PC-9 (cell line): ENCODE results near the gene OBSL1. TPM values are rescaled to one million over a fixed set of nuclear protein-coding genes. Genes with fewer than 3 reads are reported as not detected.

Experiments used
- BruUV-seq: library from RNA; stranded (reverse); fragments of 400-500 nt; replicated peaks from 2 replicates; lab custom pipeline; 2021; lab: Mats Ljungman, UMichigan
- CTCF ChIA-PET: fragments of 300-600 bp; sonication (Branson Sonifier 250); formaldehyde crosslinking; loops from one replicate; lab custom pipeline; 2022; ENCODE audit warnings: antibody characterized with exemption; lab: Charles Lee
- POLR2A ChIA-PET: fragments of 300-600 bp; sonication (Branson Sonifier 250); formaldehyde crosslinking; loops from one replicate; lab custom pipeline; 2022; ENCODE audit warnings: antibody characterized with exemption; ENCODE audit not compliant: unreplicated experiment; lab: Charles Lee
- DNase-seq, 2 experiments: peaks; one replicate each; pipeline versions ENCODE4 v3.0.0 to v3.0.0-alpha.2; 2015 to 2022; ENCODE audit warnings: mixed read lengths in 1 of 2
- H2AFZ ChIP-seq: fragments of 200-600 bp; sonication (generic); 2 replicates; pipeline ENCODE4 v1.8.1; 2017; ENCODE audit warnings: antibody characterized with exemption
- H3F3A ChIP-seq: fragments of 200-600 bp; sonication (generic); 2 replicates; pipeline ENCODE4 v1.8.1; 2017; ENCODE audit warnings: antibody characterized with exemption, mild to moderate bottlenecking, low read depth; ENCODE audit not compliant: insufficient read depth
- H3K27ac ChIP-seq: fragments of 200-600 bp; sonication (generic); 2 replicates; pipeline ENCODE4 v1.6.1; 2016; ENCODE audit warnings: mixed run types
- H3K27me3 ChIP-seq: fragments of 200-600 bp; sonication (generic); 2 replicates; pipeline ENCODE4 v1.6.1; 2016; ENCODE audit warnings: low read depth, mixed run types; ENCODE audit not compliant: insufficient read depth
- H3K36me3 ChIP-seq: fragments of 200-600 bp; sonication (generic); 2 replicates; pipeline ENCODE4 v1.6.1; 2016; ENCODE audit warnings: low read depth, mixed run types
- H3K4me1 ChIP-seq: fragments of 200-600 bp; sonication (generic); replicated peaks from 2 replicates; pipeline ENCODE4 v1.6.1; 2016; ENCODE audit warnings: mixed run types; ENCODE audit not compliant: insufficient read depth
- H3K4me2 ChIP-seq: fragments of 200-600 bp; sonication (generic); 2 replicates; pipeline ENCODE4 v1.6.1; 2017; ENCODE audit warnings: mixed run types
- H3K4me3 ChIP-seq: fragments of 200-600 bp; sonication (generic); 2 replicates; pipeline ENCODE4 v1.6.1; 2016; ENCODE audit warnings: mixed run types
- H3K79me2 ChIP-seq: fragments of 200-600 bp; sonication (generic); 2 replicates; pipeline ENCODE4 v1.6.1; 2017; ENCODE audit warnings: low read depth, mixed run types
- H3K9me2 ChIP-seq: fragments of 200-600 bp; sonication (generic); 2 replicates; pipeline ENCODE4 v1.8.1; 2017; ENCODE audit warnings: mild to moderate bottlenecking; ENCODE audit not compliant: insufficient read depth
- H3K9me3 ChIP-seq: fragments of 200-600 bp; sonication (generic); 2 replicates; pipeline ENCODE4 v1.8.1; 2016; ENCODE audit warnings: low read depth; ENCODE audit not compliant: insufficient read depth
- H4K20me1 ChIP-seq: fragments of 200-600 bp; sonication (generic); 2 replicates; pipeline ENCODE4 v1.8.1; 2017; ENCODE audit not compliant: insufficient read depth
- EZH2 ChIP-seq: fragments of 200-600 bp; sonication (generic); IDR thresholded peaks from 2 replicates; pipeline ENCODE4 v1.8.0; 2017; ENCODE audit warnings: antibody characterized with exemption, low read depth
- intact Hi-C: fragments of 100-400 bp; cut with micrococcal nuclease; formaldehyde crosslinking; loops from one replicate; pipeline ENCODE4 v1.10.0; 2022; ENCODE audit not compliant: unreplicated experiment
- total RNA-seq: library from RNA; stranded (reverse); gene quantifications from 2 replicates; pipeline ENCODE4 v1.2.3, GENCODE V29; 2021
- TF ChIP-seq, protein P1 (sequence below): fragments of 200-600 bp; sonication (generic); conservative IDR thresholded peaks from 2 replicates; pipeline ENCODE4 v1.6.1; 2017; ENCODE audit warnings: mixed run types, antibody characterized with exemption, mild to moderate bottlenecking, moderate library complexity

The OBSL1 gene
- total RNA-seq, 1 experiment from 2014 or later: 110 TPM

DNA sequence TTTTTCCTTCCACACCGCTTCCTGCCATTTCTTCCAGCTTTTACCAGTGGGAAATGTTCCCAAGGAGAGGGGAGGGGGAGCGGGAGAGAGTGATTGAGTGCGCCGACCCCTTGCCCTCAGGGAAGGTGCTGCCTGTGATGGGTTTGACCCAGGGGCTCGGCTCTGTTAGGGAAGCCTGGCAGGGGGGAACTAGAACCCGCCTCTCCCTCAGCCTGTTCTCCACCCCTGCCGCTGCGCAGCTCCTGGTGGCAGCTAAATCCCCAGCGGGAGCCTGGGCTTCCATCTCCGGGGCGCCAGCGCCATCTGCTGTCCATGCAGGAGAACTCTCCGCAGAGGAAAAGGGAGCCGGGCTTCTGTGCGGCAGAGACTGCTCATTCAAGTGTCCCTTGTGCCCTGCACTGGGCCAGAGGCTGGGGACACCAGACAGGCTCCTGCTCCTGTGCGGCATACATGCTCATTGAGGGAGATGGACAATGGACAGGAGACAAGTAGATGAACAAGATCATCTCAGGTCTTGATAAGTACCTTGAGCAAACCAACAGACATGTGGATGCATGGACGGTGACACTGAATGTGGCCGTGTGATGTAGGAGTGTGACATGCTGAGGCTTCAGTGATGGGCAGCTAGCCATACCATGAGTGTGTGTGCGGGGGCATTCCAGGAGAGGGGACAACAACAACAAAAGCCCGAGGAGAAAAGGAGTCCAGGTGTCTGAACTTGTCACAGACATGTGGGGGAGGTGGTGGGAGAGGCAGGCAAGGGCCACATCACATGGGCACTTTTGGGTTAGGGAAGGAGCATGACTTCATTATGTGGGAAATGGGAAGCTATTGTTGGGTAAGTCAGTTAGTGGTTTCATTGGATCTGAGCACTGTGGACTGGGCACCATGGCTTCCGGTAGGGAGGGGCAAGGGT is 41.0 kb downstream of the OBSL1 start:
- intact Hi-C loops: loop anchor here (1.0 to 5.0 kb wide), 7 partner anchors 54 to 518 kb away; partner anchors contain the start of gene NHEJ1
- H2AFZ ChIP-seq: no peak overlapping the region

DNA sequence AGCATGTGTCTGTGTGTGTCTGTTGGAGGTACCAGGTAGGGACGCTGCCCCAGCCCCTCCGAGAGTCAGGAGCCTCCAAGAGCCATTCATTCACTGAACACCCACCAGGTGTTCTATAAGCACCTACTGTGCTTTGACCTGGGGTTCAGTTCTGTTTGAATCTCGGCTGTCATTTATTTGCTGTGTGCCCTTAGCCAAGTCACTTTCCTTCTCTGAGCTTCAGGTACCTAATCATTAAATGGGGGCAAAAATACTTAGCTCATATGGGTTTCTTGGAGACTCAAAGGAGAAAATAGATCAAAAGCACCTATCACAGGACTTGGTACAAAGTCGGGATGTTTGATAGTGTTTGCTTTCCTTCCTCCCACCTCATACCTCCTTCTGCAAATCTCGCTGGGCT is 43.9 kb downstream of the OBSL1 start:
- intact Hi-C loops: no loop called here
- ChIA-PET CTCF (interaction anchor here (0.8 to 1.4 kb wide), 2 partner anchors 18 to 123 kb away, joined by 4 read pairs; no protein-coding TSS in a partner anchor), POLR2A (interaction anchor here (0.6 kb wide), 2 partner anchors 85 to 139 kb away, joined by 3 to 5 read pairs; no protein-coding TSS in a partner anchor)
- no peaks in the 10 kb centered on the region for H4K20me1 ChIP-seq
- H3K4me3 ChIP-seq: no peak overlapping the region
- no peak overlapping the region for H3K4me2 ChIP-seq
- H3F3A ChIP-seq: no peaks in the 10 kb centered on the region
- no peak overlapping the region for H3K27ac ChIP-seq
- no peaks in the 10 kb centered on the region for H3K9me2 ChIP-seq
- H3K9me3 ChIP-seq: no peaks in the 10 kb centered on the region
- peaks cover 36% of the 10 kb centered on the region for H3K27me3 ChIP-seq
- BruUV-seq: no TSS peak
- no peak overlapping the region for H2AFZ ChIP-seq
- peaks cover 5% of the 10 kb centered on the region; the same call in 1 of the 2 replicates for H3K4me1 ChIP-seq
- H3K79me2 ChIP-seq: no peaks in the 10 kb centered on the region
- no peaks in the 10 kb centered on the region for H3K36me3 ChIP-seq
- DNase-seq: no peak
- TF ChIP-seq, protein P1, sequence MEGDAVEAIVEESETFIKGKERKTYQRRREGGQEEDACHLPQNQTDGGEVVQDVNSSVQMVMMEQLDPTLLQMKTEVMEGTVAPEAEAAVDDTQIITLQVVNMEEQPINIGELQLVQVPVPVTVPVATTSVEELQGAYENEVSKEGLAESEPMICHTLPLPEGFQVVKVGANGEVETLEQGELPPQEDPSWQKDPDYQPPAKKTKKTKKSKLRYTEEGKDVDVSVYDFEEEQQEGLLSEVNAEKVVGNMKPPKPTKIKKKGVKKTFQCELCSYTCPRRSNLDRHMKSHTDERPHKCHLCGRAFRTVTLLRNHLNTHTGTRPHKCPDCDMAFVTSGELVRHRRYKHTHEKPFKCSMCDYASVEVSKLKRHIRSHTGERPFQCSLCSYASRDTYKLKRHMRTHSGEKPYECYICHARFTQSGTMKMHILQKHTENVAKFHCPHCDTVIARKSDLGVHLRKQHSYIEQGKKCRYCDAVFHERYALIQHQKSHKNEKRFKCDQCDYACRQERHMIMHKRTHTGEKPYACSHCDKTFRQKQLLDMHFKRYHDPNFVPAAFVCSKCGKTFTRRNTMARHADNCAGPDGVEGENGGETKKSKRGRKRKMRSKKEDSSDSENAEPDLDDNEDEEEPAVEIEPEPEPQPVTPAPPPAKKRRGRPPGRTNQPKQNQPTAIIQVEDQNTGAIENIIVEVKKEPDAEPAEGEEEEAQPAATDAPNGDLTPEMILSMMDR: no peak
- TF ChIP-seq EZH2: no peak

More for the DNA sequence above, 41.0 kb downstream of the OBSL1 start:
- POLR2A ChIA-PET: interaction anchor here (0.7 to 1.0 kb wide), 2 partner anchors 127 to 142 kb away, joined by 3 to 10 read pairs; no protein-coding TSS in a partner anchor
- peaks cover 33% of the 10 kb centered on the region for H3K27me3 ChIP-seq
- H3K4me1 ChIP-seq: no peaks in the 10 kb centered on the region
- H3K9me3 ChIP-seq: no peaks in the 10 kb centered on the region
- no peak for TF ChIP-seq EZH2
- TF ChIP-seq, protein P1: peak; percentile 95
- H4K20me1 ChIP-seq: no peaks in the 10 kb centered on the region
- CTCF ChIA-PET: interaction anchor here (0.6 to 3.2 kb wide), 16 partner anchors 31 to 411 kb away, joined by 3 to 19 read pairs (median 6); partner anchors contain the start of genes DNPEP, GMPPA and NHEJ1
- no peak overlapping the region for H3K4me3 ChIP-seq
- no peaks in the 10 kb centered on the region for H3K79me2 ChIP-seq
- H3K9me2 ChIP-seq: no peaks in the 10 kb centered on the region
- H3K27ac ChIP-seq: no peak overlapping the region
- H3K36me3 ChIP-seq: no peaks in the 10 kb centered on the region
- peak; percentile 54 to 84 for DNase-seq
- peak overlapping the region; percentile 52 for H3K4me2 ChIP-seq
- BruUV-seq: no TSS peak
- H3F3A ChIP-seq: no peaks in the 10 kb centered on the region; the same call in 1 of the 2 replicates

DNA sequence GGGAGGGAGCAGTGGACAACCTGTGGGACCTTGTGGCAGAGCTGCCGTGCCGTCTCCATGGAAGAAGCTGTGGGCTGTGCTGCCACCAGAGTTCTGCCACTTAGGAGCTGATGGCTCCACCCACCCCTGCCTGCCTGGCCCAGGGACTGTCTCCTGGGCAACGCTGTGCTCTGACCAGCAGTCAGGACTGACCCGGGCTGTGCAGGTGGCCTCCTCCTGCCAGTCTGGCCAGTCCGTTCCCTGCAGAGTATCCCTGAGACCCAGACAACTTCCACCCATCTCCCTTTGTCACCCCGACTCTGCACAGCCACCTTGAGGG is 44.3 kb downstream of the OBSL1 start:
- no TSS peak for BruUV-seq
- TF ChIP-seq, protein P1: no peak
- TF ChIP-seq EZH2: no peak
- H3K9me2 ChIP-seq: no peaks in the 10 kb centered on the region
- H3K36me3 ChIP-seq: no peaks in the 10 kb centered on the region
- H3K27ac ChIP-seq: no peak overlapping the region
- no peak overlapping the region for H3K4me2 ChIP-seq
- no peaks in the 10 kb centered on the region for H3F3A ChIP-seq
- H3K9me3 ChIP-seq: no peaks in the 10 kb centered on the region
- H3K79me2 ChIP-seq: no peaks in the 10 kb centered on the region
- ChIA-PET CTCF (interaction anchor here (0.8 to 1.4 kb wide), 2 partner anchors 17 to 122 kb away, joined by 4 read pairs; no protein-coding TSS in a partner anchor), POLR2A (interaction anchor here (0.6 kb wide), 1 partner anchor 85 kb away, joined by 3 read pairs; no protein-coding TSS in a partner anchor)
- peak in 1 of 2 experiments; percentile 51 for DNase-seq
- peaks cover 33% of the 10 kb centered on the region for H3K27me3 ChIP-seq
- intact Hi-C loops: no loop called here
- no peak overlapping the region for H2AFZ ChIP-seq
- no peaks in the 10 kb centered on the region for H4K20me1 ChIP-seq
- no peak overlapping the region for H3K4me3 ChIP-seq
- peaks cover 10% of the 10 kb centered on the region for H3K4me1 ChIP-seq
